Hepatocyte (in vitro differentiated cells): Measurements from ENCODE around the gene LMO2.

Experiments
- CTCF ChIP-seq: fragments of 200-600 bp; sonication (generic); IDR thresholded peaks from 2 replicates; pipeline ENCODE4 v1.5.1; 2016; ENCODE audit warnings: antibody characterized with exemption, mild to moderate bottlenecking; ENCODE audit not compliant: poor library complexity
- EZH2 ChIP-seq: fragments of 200-600 bp; sonication (generic); IDR thresholded peaks from 2 replicates; pipeline ENCODE4 v1.6.1; 2016; ENCODE audit warnings: antibody characterized with exemption, mild to moderate bottlenecking, borderline replicate concordance
- EZH2phosphoT487 ChIP-seq: fragments of 200-600 bp; sonication (generic); IDR thresholded peaks from one replicate; pipeline ENCODE4 v1.6.1; 2018; ENCODE audit warnings: antibody characterized with exemption, mild to moderate bottlenecking, low read depth, moderate library complexity; ENCODE audit not compliant: unreplicated experiment, severe bottlenecking

- TF ChIP-seq CTCF, result no peak
- no peak for TF ChIP-seq EZH2
- TF ChIP-seq EZH2phosphoT487, result no peak
Observed at GRCh38 chr11:33848717-33849390, 43.0 kb downstream of the LMO2 start.
